Body of pancreas (tissue), 4 donors: ENCODE data around the gene SENP7.

ENCODE experiments used
- CTCF ChIP-seq, 7 experiments: fragments of 450-650 bp in 4 of 7; fragments of 200-600 bp in 3 of 7; sonication (generic) in 3 of 7; IDR thresholded peaks; one replicate each; pipeline ENCODE4 v1.5.1; 2016 to 2019; ENCODE audit warnings: antibody characterized with exemption in 7 of 7
- POLR2A ChIP-seq, 3 donors: fragments of 450-650 bp; IDR thresholded peaks; one replicate each; pipeline ENCODE4 v1.6.1; 2016; ENCODE audit warnings: antibody characterized with exemption in 3 of 3, mild to moderate bottlenecking in 2 of 3

GRCh38 chr3:101391413-101391950 lies 121.5 kb downstream of the SENP7 start:
- TF ChIP-seq CTCF (IDR thresholded peaks at IDR 0.05) (no peak), POLR2A (IDR thresholded peaks at IDR 0.05) (no peak)
